ENCODE results near the gene SLC39A10.

- no peak for TF ChIP-seq EZH2 (IDR thresholded peaks at IDR 0.05; ENCODE audit: insufficient read depth, poor library complexity, severe bottlenecking)
- TF ChIP-seq EZH2phosphoT487 (IDR thresholded peaks at IDR 0.05; ENCODE audit: insufficient read depth, low read depth), result no peak
These were observed 20.3 kb downstream of the SLC39A10 start for GRCh38 chr2:195677290-195677689.

All from GM23248 (cell line).